ENCODE data around the gene EGLN1.

Gene EGLN1

GRCh38 chr1:231340328-231341013, 81.6 kb downstream of the EGLN1 start:
- CTCF ChIA-PET, result interaction anchor here (1.3 kb wide), 1 partner anchor 17 kb away, joined by 7 read pairs; no protein-coding TSS in a partner anchor
- TF ChIP-seq, protein P1, sequence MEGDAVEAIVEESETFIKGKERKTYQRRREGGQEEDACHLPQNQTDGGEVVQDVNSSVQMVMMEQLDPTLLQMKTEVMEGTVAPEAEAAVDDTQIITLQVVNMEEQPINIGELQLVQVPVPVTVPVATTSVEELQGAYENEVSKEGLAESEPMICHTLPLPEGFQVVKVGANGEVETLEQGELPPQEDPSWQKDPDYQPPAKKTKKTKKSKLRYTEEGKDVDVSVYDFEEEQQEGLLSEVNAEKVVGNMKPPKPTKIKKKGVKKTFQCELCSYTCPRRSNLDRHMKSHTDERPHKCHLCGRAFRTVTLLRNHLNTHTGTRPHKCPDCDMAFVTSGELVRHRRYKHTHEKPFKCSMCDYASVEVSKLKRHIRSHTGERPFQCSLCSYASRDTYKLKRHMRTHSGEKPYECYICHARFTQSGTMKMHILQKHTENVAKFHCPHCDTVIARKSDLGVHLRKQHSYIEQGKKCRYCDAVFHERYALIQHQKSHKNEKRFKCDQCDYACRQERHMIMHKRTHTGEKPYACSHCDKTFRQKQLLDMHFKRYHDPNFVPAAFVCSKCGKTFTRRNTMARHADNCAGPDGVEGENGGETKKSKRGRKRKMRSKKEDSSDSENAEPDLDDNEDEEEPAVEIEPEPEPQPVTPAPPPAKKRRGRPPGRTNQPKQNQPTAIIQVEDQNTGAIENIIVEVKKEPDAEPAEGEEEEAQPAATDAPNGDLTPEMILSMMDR (IDR thresholded peaks at IDR 0.05; ENCODE audit: control extremely low read depth, extremely low read depth, low read depth, missing control alignments), result no peak
- DNase-seq (ENCODE audit: extremely low spot score), result no peak
- POLR2A ChIA-PET, result no interaction called here

- CTCF ChIA-PET, result interaction anchor here (0.8 to 11.0 kb wide), 17 partner anchors 10 to 697 kb away, joined by 3 to 87 read pairs (median 4); no protein-coding TSS in a partner anchor
- DNase-seq (ENCODE audit: extremely low spot score), result peak; percentile 93
- POLR2A ChIA-PET, result interaction anchor here (0.5 to 1.4 kb wide), 5 partner anchors 14 to 371 kb away, joined by 3 to 8 read pairs (median 5); no protein-coding TSS in a partner anchor
- TF ChIP-seq, protein P1 (IDR thresholded peaks at IDR 0.05; ENCODE audit: control extremely low read depth, extremely low read depth, low read depth, missing control alignments), result no peak
Measured at GRCh38 chr1:231338270-231339128, 83.6 kb downstream of the EGLN1 start, which contains the start of gene SPRTN. SPRTN (plus strand) TSS chr1:231338293; CDS start chr1:231338384, 91 bp downstream.

GRCh38 chr1:231337472-231338269, 84.4 kb downstream of the EGLN1 start, which contains the start of gene EXOC8:
EXOC8 (minus strand) TSS chr1:231337852; CDS start chr1:231337745, 107 bp downstream.
- POLR2A ChIA-PET, result interaction anchor here (0.5 to 1.4 kb wide), 7 partner anchors 13 to 370 kb away, joined by 3 to 8 read pairs (median 3); no protein-coding TSS in a partner anchor
- CTCF ChIA-PET, result interaction anchor here (0.8 to 11.0 kb wide), 17 partner anchors 11 to 696 kb away, joined by 3 to 87 read pairs (median 4); no protein-coding TSS in a partner anchor
- DNase-seq (ENCODE audit: extremely low spot score), result peak; percentile 97
- TF ChIP-seq, protein P1 (IDR thresholded peaks at IDR 0.05; ENCODE audit: control extremely low read depth, extremely low read depth, low read depth, missing control alignments), result no peak

DNA sequence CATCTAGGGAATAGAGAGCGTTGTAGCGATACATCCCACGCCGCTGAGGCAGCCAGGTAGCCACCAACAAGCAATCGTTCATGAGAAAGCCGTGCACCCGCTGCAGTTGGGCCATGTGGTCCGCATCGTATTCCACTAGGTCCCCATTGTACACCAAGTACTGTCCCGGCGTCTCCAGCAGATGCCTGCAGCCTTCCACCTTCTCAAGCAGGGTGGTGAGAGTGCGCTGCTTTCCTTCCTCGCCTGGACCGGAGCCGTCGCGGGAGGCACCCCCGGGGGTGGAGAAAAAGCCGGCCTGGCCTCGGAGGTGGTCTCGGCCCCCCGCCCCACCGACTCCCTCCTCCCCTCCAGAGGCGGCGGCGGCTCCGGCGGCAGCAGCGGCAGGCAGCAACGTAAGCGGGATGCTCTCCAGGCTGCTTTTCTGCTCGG, 85.0 kb downstream of the EGLN1 start:
- ChIA-PET CTCF (interaction anchor here (1.0 to 11.0 kb wide), 11 partner anchors 14 to 695 kb away, joined by 3 to 87 read pairs (median 5); no protein-coding TSS in a partner anchor), POLR2A (interaction anchor here (0.5 to 1.4 kb wide), 4 partner anchors 19 to 1794 kb away, joined by 3 to 5 read pairs (median 3); no protein-coding TSS in a partner anchor)
- TF ChIP-seq, protein P1 (IDR thresholded peaks at IDR 0.05; ENCODE audit: control extremely low read depth, extremely low read depth, low read depth, missing control alignments), result no peak
- DNase-seq (ENCODE audit: extremely low spot score), result peak; percentile 8

GRCh38 chr1:231335663-231336602, 86.2 kb downstream of the EGLN1 start:
- POLR2A ChIA-PET, result interaction anchor here (0.6 kb wide), 2 partner anchors 10 to 249 kb away, joined by 4 to 5 read pairs; no protein-coding TSS in a partner anchor
- DNase-seq (ENCODE audit: extremely low spot score), result no peak
- CTCF ChIA-PET, result interaction anchor here (0.8 to 11.0 kb wide), 5 partner anchors 19 to 271 kb away, joined by 3 to 87 read pairs (median 7); no protein-coding TSS in a partner anchor
- TF ChIP-seq, protein P1 (IDR thresholded peaks at IDR 0.05; ENCODE audit: control extremely low read depth, extremely low read depth, low read depth, missing control alignments), result no peak
